Measurements from ENCODE around the gene HPS5.
"Not testable (repeated sequence)": the region's sequence is repeated elsewhere in the genome, so short reads cannot be mapped to it uniquely, and the experiment has no call there.

HPS5 gene

GRCh38 chr11:18269252-18269651 is 52.7 kb downstream of the HPS5 start:
- ATAC-seq, DNase-seq: not testable (repeated sequence)

- ATAC-seq: peak; percentile 62
- not testable (repeated sequence) for DNase-seq
These were observed 54.4 kb downstream of the HPS5 start for GRCh38 chr11:18267335-18268133.

- DNase-seq (no peak), ATAC-seq (no peak)
These were observed 56.0 kb downstream of the HPS5 start, which contains the start of gene SAA1 for GRCh38 chr11:18265949-18266348. Gene SAA1, plus strand, starts transcription at chr11:18266264. Its CDS starts 624 bp downstream, at chr11:18266888.

- DNase-seq (no peak), ATAC-seq (no peak)
These were observed 57.0 kb downstream of the HPS5 start for GRCh38 chr11:18264677-18265555.

- ATAC-seq: no peak
- DNase-seq: no peak
These were observed 57.9 kb downstream of the HPS5 start for GRCh38 chr11:18264035-18264434.

GRCh38 chr11:18262681-18263350 is 59.1 kb downstream of the HPS5 start:
- ATAC-seq, DNase-seq: not testable (repeated sequence)

- DNase-seq (no peak), ATAC-seq (no peak)
These were observed 60.2 kb downstream of the HPS5 start for GRCh38 chr11:18261721-18262120.

- DNase-seq (no peak), ATAC-seq (no peak)
These were observed 62.7 kb downstream of the HPS5 start for GRCh38 chr11:18259259-18259658.

- ATAC-seq (no peak), DNase-seq (no peak)
These were observed 67.1 kb downstream of the HPS5 start for GRCh38 chr11:18254781-18255361.

- ATAC-seq (no peak), DNase-seq (no peak)
These were observed 68.1 kb downstream of the HPS5 start for GRCh38 chr11:18253778-18254338.

- no peak for ATAC-seq
- no peak for DNase-seq
These were observed 68.7 kb downstream of the HPS5 start for GRCh38 chr11:18253233-18253632.

- no peak for ATAC-seq
- DNase-seq: no peak
These were observed 73.4 kb downstream of the HPS5 start, which contains the start of gene SAA2 for GRCh38 chr11:18248561-18248960. Gene SAA2, minus strand, starts transcription at chr11:18248668. Its CDS starts 657 bp downstream, at chr11:18248011.

- ATAC-seq, DNase-seq: not testable (repeated sequence)
These were observed 74.8 kb downstream of the HPS5 start for GRCh38 chr11:18247191-18247581.

- DNase-seq (peak; percentile 12), ATAC-seq (peak; percentile 73)
These were observed 75.4 kb downstream of the HPS5 start for GRCh38 chr11:18246379-18247190.

GRCh38 chr11:18245396-18245795 is 76.5 kb downstream of the HPS5 start:
- no peak for DNase-seq
- no peak for ATAC-seq

- ATAC-seq (no peak), DNase-seq (peak; percentile 67)
These were observed 78.1 kb downstream of the HPS5 start for GRCh38 chr11:18243783-18244362.

GRCh38 chr11:18239655-18240054 is 82.3 kb downstream of the HPS5 start:
- ATAC-seq (no peak), DNase-seq (no peak)

- ATAC-seq (no peak), DNase-seq (no peak)
These were observed 85.1 kb downstream of the HPS5 start, which contains the start of gene SAA4 for GRCh38 chr11:18236664-18237356. Gene SAA4, minus strand, starts transcription at chr11:18236802. Its CDS starts 876 bp downstream, at chr11:18235926.

All from stimulated activated naive CD8-positive, alpha-beta T cell treated with anti-CD3 and anti-CD28 coated beads, Interleukin-15, Interleukin-2, amounts not matched to agents 100 U/mL and 50 U/mL, for 24 hours (primary cell).